A549 (cell line): Measurements from ENCODE around the gene ALDH3B2.

ENCODE experiments used
- CBX8 ChIP-seq: fragments of 200-600 bp; sonication (generic); IDR thresholded peaks from 2 replicates; pipeline ENCODE4 v1.6.1; 2016
- CTCF ChIP-seq: fragments of >200 bp; sonication (Bioruptor Twin); formaldehyde crosslinking; IDR thresholded peaks from 3 replicates; pipeline ENCODE4 v1.5.1; 2016
- EP300 ChIP-seq, 2 experiments: fragments of >200 bp; sonication (Bioruptor Twin); formaldehyde crosslinking; IDR thresholded peaks; 2 replicates in 1 of 2; 3 replicates in 1 of 2; pipeline ENCODE4 v1.6.1; 2016 to 2017
- MAX ChIP-seq: IDR thresholded peaks from 2 replicates; pipeline ENCODE4 v1.6.1; 2012
- POLR2A ChIP-seq: IDR thresholded peaks from 2 replicates; pipeline ENCODE4 v1.6.1; 2012; ENCODE audit warnings: mild to moderate bottlenecking, low read length
- RAD21 ChIP-seq, 2 experiments: fragments of >200 bp in 1 of 2; sonication (Bioruptor Twin) in 1 of 2; formaldehyde crosslinking in 1 of 2; IDR thresholded peaks in 1 of 2; conservative IDR thresholded peaks in 1 of 2; 2 replicates in 1 of 2; 3 replicates in 1 of 2; pipeline ENCODE4 v1.6.1; 2012 to 2018; ENCODE audit warnings: inconsistent platforms in 1 of 2
- RCOR1 ChIP-seq: fragments of 150-350 bp; IDR thresholded peaks from 2 replicates; pipeline ENCODE4 v1.6.1; 2014; ENCODE audit warnings: antibody characterized with exemption, low read length, low read depth
- REST ChIP-seq: fragments of 200-600 bp; sonication (generic); IDR thresholded peaks from 2 replicates; pipeline ENCODE4 v1.6.1; 2016; ENCODE audit warnings: antibody characterized with exemption, mild to moderate bottlenecking, moderate library complexity
- SREBF2 ChIP-seq: fragments of 450-650 bp; IDR thresholded peaks from 2 replicates; pipeline ENCODE4 v1.6.1; 2014; ENCODE audit warnings: mild to moderate bottlenecking, moderate library complexity
- USF2 ChIP-seq: fragments of 450-650 bp; IDR thresholded peaks from 2 replicates; pipeline ENCODE4 v1.6.1; 2014; ENCODE audit warnings: antibody characterized with exemption
- ZSCAN20 ChIP-seq: fragments of 250-450 bp; sonication (Bioruptor Pico); IDR thresholded peaks from 2 replicates; pipeline ENCODE4 v1.8.0; 2022; ENCODE audit warnings: mild to moderate bottlenecking, moderate library complexity

GRCh38 chr11:67700141-67700540, 25.7 kb upstream of the ALDH3B2 start:
- TF ChIP-seq SREBF2 (no peak), CTCF (no peak), POLR2A (no peak), MAX (no peak), USF2 (no peak), EP300 (IDR thresholded peaks at IDR 0.05) (no peak), RAD21 (conservative IDR thresholded peaks at IDR 0.05 in 1 of 2, IDR thresholded peaks at IDR 0.05 in 1 of 2) (peak in 1 of 2 experiments; percentile 41; a peak in 2 of 5 replicates), REST (no peak), RCOR1 (no peak), CBX8 (no peak), ZSCAN20 (CRISPR knock-in tag) (no peak)
